Upper lobe of right lung (tissue), 1 donor: ENCODE data around the gene PIK3C3. TPM values are rescaled to one million over a fixed set of nuclear protein-coding genes. Genes with fewer than 3 reads are reported as not detected.

Experiments
- ATAC-seq: fragments of 200-7000 bp; cut with Tn5 transposase; one replicate; pipeline ENCODE4 v1.9.1; 2020; ENCODE audit warnings: mild to moderate bottlenecking, moderate library complexity
- DNase-seq: peaks from one replicate; pipeline ENCODE4 v3.0.0-alpha.2; 2020
- H3K27ac ChIP-seq: fragments of 200-600 bp; one replicate; pipeline ENCODE4 v1.8.0; 2022
- H3K27me3 ChIP-seq: fragments of 200-600 bp; one replicate; pipeline ENCODE4 v1.8.0; 2022; ENCODE audit warnings: mild to moderate bottlenecking
- H3K36me3 ChIP-seq: fragments of 200-600 bp; one replicate; pipeline ENCODE4 v1.8.0; 2022
- H3K4me1 ChIP-seq: fragments of 200-600 bp; one replicate; pipeline ENCODE4 v1.8.0; 2022
- H3K4me3 ChIP-seq: fragments of 200-600 bp; one replicate; pipeline ENCODE4 v1.8.0; 2022; ENCODE audit warnings: mild to moderate bottlenecking
- H3K9me3 ChIP-seq: fragments of 200-600 bp; one replicate; pipeline ENCODE4 v1.8.0; 2022
- CTCF ChIP-seq: fragments of 200-600 bp; IDR thresholded peaks from one replicate; pipeline ENCODE4 v1.8.0; 2022; ENCODE audit warnings: antibody characterized with exemption
- intact Hi-C: fragments of 100-400 bp; cut with DNase I; formaldehyde crosslinking; loops from one replicate; pipeline ENCODE4 v1.11.0; 2022
- total RNA-seq: library from RNA; stranded (reverse); fragmentation: NEBNext Ultra II Directional; extraction: Animal tissue kit (Norgen Biotek cat#: 25700); gene quantifications from one replicate; pipeline ENCODE4 v1.2.1, GENCODE V29; 2021
- donor health status: DM: no; HTN: yes; CAD: no; lungs with severe emphysema.

Gene PIK3C3
- total RNA-seq, 1 donor from 2014 or later = 54.2 TPM

- no peaks in the 10 kb centered on the region for H3K27me3 ChIP-seq
- H3K36me3 ChIP-seq = peaks cover 5% of the 10 kb centered on the region
- no peak overlapping the region for H3K27ac ChIP-seq
- intact Hi-C loops = no loop called here
- no peak for DNase-seq
- no peak for TF ChIP-seq CTCF
- H3K4me1 ChIP-seq = no peaks in the 10 kb centered on the region
- no peak overlapping the region for H3K4me3 ChIP-seq
- H3K9me3 ChIP-seq = no peaks in the 10 kb centered on the region
- ATAC-seq = no peak
Measured at GRCh38 chr18:42087876-42088275, 132.8 kb downstream of the PIK3C3 start.

- Histone ChIP-seq H3K9me3 (no peaks in the 10 kb centered on the region), H3K27ac (no peak overlapping the region), H3K4me1 (no peaks in the 10 kb centered on the region), H3K27me3 (no peaks in the 10 kb centered on the region), H3K36me3 (no peaks in the 10 kb centered on the region), H3K4me3 (no peak overlapping the region)
- intact Hi-C loops = no loop called here
- ATAC-seq (no peak), DNase-seq (no peak)
- no peak for TF ChIP-seq CTCF
Measured at GRCh38 chr18:42092848-42093247, 137.8 kb downstream of the PIK3C3 start.

GRCh38 chr18:42094875-42095274 lies 139.8 kb downstream of the PIK3C3 start:
- DNase-seq = no peak
- Histone ChIP-seq H3K27ac (no peak overlapping the region), H3K27me3 (no peaks in the 10 kb centered on the region), H3K4me1 (no peaks in the 10 kb centered on the region), H3K9me3 (no peaks in the 10 kb centered on the region), H3K4me3 (no peak overlapping the region), H3K36me3 (no peaks in the 10 kb centered on the region)
- intact Hi-C loops = no loop called here
- no peak for ATAC-seq
- TF ChIP-seq CTCF = no peak

- Histone ChIP-seq H3K4me3 (no peak overlapping the region), H3K27ac (no peak overlapping the region), H3K27me3 (no peaks in the 10 kb centered on the region), H3K4me1 (no peaks in the 10 kb centered on the region), H3K9me3 (no peaks in the 10 kb centered on the region), H3K36me3 (no peaks in the 10 kb centered on the region)
- ATAC-seq = no peak
- intact Hi-C loops = no loop called here
- DNase-seq = no peak
- no peak for TF ChIP-seq CTCF
Measured at GRCh38 chr18:42095732-42096377, 140.8 kb downstream of the PIK3C3 start.

GRCh38 chr18:42100248-42100647 lies 145.2 kb downstream of the PIK3C3 start:
- ATAC-seq = no peak
- Histone ChIP-seq H3K27me3 (no peaks in the 10 kb centered on the region), H3K4me1 (no peaks in the 10 kb centered on the region), H3K4me3 (no peak overlapping the region), H3K9me3 (no peaks in the 10 kb centered on the region), H3K36me3 (no peaks in the 10 kb centered on the region), H3K27ac (no peak overlapping the region)
- intact Hi-C loops = no loop called here
- DNase-seq = no peak
- TF ChIP-seq CTCF = no peak

- H3K9me3 ChIP-seq = no peaks in the 10 kb centered on the region
- no peaks in the 10 kb centered on the region for H3K4me1 ChIP-seq
- DNase-seq = no peak
- ATAC-seq = no peak
- H3K36me3 ChIP-seq = no peaks in the 10 kb centered on the region
- no peaks in the 10 kb centered on the region for H3K27me3 ChIP-seq
- TF ChIP-seq CTCF = no peak
- H3K4me3 ChIP-seq = no peak overlapping the region
- no peak overlapping the region for H3K27ac ChIP-seq
- intact Hi-C loops = no loop called here
Measured at GRCh38 chr18:42100911-42101310, 145.9 kb downstream of the PIK3C3 start.
